Renal pelvis (tissue), 4 donors: Measurements from ENCODE around the gene CDHR2. TPM values are rescaled to one million over a fixed set of nuclear protein-coding genes. Genes with fewer than 3 reads are reported as not detected.
A peak's percentile ranks its signal among the peaks of the same experiment; 100 is the strongest.

Experiments used
- DNase-seq: peaks from one replicate; pipeline ENCODE4 v3.0.0-alpha.2; 2013
- polyA plus RNA-seq, 3 donors: library from polyadenylated mRNA; unstranded; fragments of 120-200 nt; gene quantifications; one replicate each; pipeline ENCODE4 v1.2.1, GENCODE V29; 2013; ENCODE audit not compliant: insufficient read length in 3 of 3

Gene CDHR2
- polyA plus RNA-seq, 3 donors, result 25.0 to 26.1 (median 26.0) TPM

DNA sequence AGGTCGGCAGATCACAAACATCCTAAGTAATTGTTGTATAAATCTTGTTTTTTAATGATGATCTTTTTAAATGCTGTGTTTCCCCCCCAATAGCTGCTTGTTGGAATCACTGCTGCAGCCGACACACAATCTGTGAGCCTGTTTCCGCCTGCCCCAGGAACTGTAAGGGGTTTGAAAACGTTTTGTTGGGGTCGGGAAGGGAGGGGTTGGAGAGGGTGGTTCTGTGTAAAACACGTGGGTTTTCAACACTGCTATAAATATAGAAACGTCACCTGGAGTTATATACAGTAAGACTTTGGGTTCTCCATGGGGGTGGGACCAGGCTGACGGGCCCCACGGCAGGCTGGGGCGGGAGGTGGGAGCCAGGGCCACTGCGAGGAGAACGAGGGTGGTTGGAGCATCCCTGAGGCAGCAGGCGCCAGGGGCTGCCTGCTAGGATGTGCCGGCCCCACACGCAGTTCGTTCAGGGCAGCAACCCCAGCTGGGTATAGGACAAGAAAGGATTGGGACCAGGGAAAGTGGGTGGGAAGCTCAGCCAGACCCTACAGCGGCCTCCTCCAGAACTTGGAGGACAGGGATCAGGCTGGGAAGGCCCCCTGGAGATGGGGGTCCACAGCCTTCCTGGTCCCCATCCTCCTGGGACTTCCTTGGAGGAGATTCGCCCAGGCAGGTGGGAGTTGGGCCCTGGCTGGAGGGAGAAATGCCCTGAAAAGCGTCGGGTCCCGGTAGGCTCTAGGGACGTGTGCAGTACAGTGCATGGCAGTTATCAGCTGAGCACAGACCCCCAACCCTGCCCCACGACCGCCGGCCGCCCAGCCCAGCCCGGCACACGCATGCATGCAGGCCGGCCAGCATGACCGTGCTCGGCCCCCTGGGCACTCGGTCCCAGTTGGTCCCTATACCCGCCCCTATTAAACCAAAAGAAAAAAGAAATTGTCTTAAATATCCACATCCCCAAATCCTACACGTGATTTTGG, 21.6 kb upstream of the CDHR2 start:
- no peak for DNase-seq

DNA sequence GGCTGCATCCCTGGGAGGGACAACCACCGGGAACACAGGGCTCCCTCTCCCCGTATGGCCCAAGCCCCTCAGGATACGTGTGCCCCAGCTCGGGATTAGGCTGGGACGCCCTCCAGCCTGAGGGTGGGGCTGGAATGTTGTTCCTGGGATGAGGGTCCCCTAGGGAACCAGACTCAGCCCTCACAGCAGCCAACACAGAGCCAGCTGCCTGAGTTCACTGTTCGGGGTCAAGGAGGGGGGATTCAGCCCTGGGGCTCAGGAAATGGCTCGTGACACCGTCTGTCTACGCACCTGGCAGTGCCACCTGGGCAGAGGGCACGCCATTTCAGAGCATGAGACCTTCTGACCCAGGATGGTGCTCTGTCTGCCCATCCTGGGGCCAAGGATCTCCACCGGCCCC, 20.8 kb upstream of the CDHR2 start:
- DNase-seq, result no peak

- DNase-seq, result no peak
These were observed 20.4 kb upstream of the CDHR2 start for GRCh38 chr5:176528761-176529115.

DNA sequence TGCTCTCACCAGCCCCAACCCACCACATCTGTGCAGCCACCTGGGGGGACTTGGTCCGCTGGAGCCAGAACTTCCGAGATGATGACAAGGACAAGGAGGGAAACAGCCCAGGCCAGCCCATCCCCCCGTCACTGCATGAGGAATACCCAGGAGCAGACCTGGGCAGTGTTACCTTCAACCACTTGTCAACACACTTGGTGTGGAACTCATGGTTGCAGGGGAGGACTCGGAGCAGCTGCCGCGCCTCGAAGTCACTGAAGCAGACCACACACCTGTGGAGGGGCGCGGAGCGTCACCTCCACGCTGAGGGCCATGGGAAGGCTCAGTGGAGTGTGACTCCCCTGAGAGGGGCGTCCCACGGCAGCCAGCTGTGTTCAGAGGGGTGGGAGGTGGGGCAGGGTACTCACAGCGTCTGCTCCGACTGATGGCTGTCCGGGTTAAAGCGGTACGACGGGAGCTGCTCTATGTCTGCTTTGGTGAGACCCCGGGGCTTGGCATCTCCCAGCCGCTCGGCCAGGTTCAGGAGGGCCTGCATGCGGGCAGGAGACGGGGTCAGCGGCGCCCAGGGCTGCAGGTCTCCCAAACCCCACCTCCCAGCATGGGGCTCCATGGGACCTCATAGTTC, 19.9 kb upstream of the CDHR2 start:
- DNase-seq, result no peak

- DNase-seq, result no peak
These were observed 19.4 kb upstream of the CDHR2 start for GRCh38 chr5:176529741-176530141.

DNA sequence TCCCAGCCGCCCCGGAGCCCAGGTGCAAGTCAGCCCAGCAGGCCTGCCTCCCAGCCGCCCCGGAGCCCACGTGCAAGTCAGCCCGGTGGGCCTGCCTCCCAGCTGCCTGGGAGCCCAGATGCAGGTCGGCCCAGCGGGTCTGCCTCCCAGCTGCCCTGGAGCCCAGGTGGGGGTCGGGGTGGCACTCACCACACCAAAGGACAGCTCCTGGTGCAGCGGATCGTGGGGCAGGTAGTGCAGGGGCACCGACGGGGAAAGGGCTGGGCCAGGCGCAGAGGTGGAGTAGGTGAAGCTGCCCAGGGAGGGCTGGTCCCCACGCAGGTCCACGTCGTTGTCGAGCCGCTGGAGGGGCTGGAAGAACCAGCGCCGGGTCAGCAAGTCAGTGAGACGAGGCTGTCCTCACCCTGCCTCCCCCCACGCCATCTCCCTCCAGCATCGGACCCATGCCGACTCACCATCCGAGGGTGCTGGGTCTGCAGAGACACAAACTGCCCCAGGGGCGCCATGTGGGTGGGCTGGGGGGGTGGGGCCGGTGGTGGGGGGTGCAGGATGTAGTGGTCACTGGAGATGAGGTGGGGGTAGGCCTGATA, 18.7 kb upstream of the CDHR2 start:
- no peak for DNase-seq

GRCh38 chr5:176530983-176531901, 17.9 kb upstream of the CDHR2 start:
- no peak for DNase-seq

- DNase-seq, result no peak
These were observed 17.1 kb upstream of the CDHR2 start for GRCh38 chr5:176531902-176532493.

- DNase-seq, result no peak
These were observed 16.3 kb upstream of the CDHR2 start for GRCh38 chr5:176532795-176533194.

GRCh38 chr5:176533390-176533789, 15.8 kb upstream of the CDHR2 start:
- peak; percentile 35 for DNase-seq

- no peak for DNase-seq
These were observed 15.1 kb upstream of the CDHR2 start for GRCh38 chr5:176533894-176534611.

GRCh38 chr5:176534640-176535039, 14.5 kb upstream of the CDHR2 start:
- DNase-seq, result no peak

DNA sequence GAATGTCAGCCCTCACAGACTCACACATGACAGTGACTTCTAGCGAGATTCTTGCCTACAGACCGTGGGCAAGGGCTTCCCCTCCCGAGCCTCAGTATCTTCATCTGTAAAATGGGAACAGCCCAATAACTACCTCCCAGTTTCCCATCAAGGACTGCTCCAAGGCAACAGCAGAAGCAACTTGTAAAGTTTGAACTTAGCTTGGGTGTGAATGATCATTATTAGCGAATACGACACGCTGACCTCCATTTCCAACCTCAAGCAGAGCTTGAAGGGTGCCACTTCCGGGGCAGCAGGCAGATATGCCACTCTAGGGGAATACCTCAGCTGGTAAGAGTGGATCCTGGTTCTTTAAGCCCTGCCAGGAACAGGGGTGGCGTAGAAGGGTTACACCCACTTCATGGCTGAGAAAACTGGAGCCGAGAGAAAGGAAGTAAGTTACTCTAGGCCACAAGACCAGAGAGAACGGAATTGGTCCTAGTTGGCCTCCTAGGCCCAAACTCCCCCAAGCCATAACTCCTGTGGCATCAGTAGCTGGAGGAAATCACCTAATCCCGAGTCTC, 14.0 kb upstream of the CDHR2 start:
- no peak for DNase-seq

DNA sequence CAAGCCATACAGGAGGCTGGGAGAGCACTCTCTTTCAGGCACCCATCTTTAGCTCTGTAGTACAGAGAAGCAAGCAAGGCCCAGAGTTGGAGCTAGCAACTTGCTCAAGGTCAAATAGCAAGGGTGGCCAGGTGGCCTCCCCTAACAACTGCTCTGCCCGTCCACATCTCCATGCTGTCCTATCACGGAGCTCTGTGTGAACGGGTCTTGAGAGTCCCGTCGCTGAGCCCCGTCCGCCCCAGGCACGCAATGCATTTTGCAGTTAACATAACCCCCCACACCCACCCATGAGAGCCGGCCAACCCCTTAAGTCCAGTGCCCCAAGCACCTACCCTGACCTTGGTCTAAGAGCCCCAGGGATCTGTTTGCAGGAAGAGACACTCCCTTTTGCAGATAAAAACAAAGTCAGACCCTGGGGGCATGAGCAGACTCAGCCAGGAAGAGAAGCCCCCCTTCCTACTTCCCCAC, 13.4 kb upstream of the CDHR2 start:
- no peak for DNase-seq

- peak; percentile 84 for DNase-seq
These were observed 12.8 kb upstream of the CDHR2 start for GRCh38 chr5:176536132-176536901.

- peak; percentile 98 for DNase-seq
These were observed 12.1 kb upstream of the CDHR2 start, which contains the start of gene RNF44 for GRCh38 chr5:176536902-176537553. Gene RNF44, minus strand, starts transcription at chr5:176537402. Its CDS starts 4,930 bp downstream, at chr5:176532472.

- DNase-seq, result peak; percentile 98
These were observed 11.4 kb upstream of the CDHR2 start for GRCh38 chr5:176537554-176538229.
